Activated CD4-positive, alpha-beta T cell treated with anti-CD3 and anti-CD28 coated beads, Interleukin-2, amount 10 ng/mL, durations not matched to agents 7 days and 5 days (primary cell): ENCODE results near the gene TNK2. TPM values are rescaled to one million over a fixed set of nuclear protein-coding genes. Genes with fewer than 3 reads are reported as not detected.

ENCODE experiments used
- CTCF ChIA-PET: fragments of 350-600 bp; sonication (Branson Sonifier 250); formaldehyde crosslinking; loops from one replicate; lab custom pipeline; 2021; ENCODE audit warnings: antibody characterized with exemption; lab: Charles Lee
- POLR2A ChIA-PET: fragments of 350-600 bp; sonication (Branson Sonifier 250); formaldehyde crosslinking; loops from one replicate; lab custom pipeline; 2021; ENCODE audit warnings: antibody characterized with exemption; lab: Charles Lee
- DNase-seq: peaks from one replicate; pipeline ENCODE4 v3.0.0-alpha.2; 2020
- H3K27ac Mint-ChIP-seq: one replicate; pipeline ENCODE4 v1.8.0; 2021; ENCODE audit warnings: mild to moderate bottlenecking, moderate library complexity, mixed read lengths
- H3K27me3 Mint-ChIP-seq: one replicate; pipeline ENCODE4 v1.8.0; 2021; ENCODE audit warnings: mixed read lengths
- H3K36me3 Mint-ChIP-seq: one replicate; pipeline ENCODE4 v1.8.0; 2021; ENCODE audit warnings: low read depth, mixed read lengths
- H3K4me1 Mint-ChIP-seq: one replicate; pipeline ENCODE4 v1.8.0; 2021; ENCODE audit warnings: mixed read lengths
- H3K4me3 Mint-ChIP-seq: one replicate; pipeline ENCODE4 v1.8.0; 2021; ENCODE audit warnings: mild to moderate bottlenecking, moderate library complexity, mixed read lengths
- H3K9me3 Mint-ChIP-seq: one replicate; pipeline ENCODE4 v1.8.0; 2021; ENCODE audit warnings: mixed read lengths
- total RNA-seq, 2 experiments: library from RNA; stranded (reverse); gene quantifications; one replicate each; pipeline ENCODE4 v1.2.3, GENCODE V29; 2021

The TNK2 gene
- total RNA-seq, 2 experiments from 2014 or later: 121 to 136 TPM

- ChIA-PET CTCF (interaction anchor here (1.1 to 3.4 kb wide), 2 partner anchors 9 kb away, joined by 3 to 17 read pairs; no protein-coding TSS in a partner anchor), POLR2A (no interaction called here)
- H3K9me3 Mint-ChIP-seq: no peaks in the 10 kb centered on the region
- H3K27me3 Mint-ChIP-seq: no peaks in the 10 kb centered on the region
- H3K36me3 Mint-ChIP-seq: peaks cover 25% of the 10 kb centered on the region
- H3K4me1 Mint-ChIP-seq: peaks cover 1% of the 10 kb centered on the region
- no peak overlapping the region for H3K27ac Mint-ChIP-seq
- no peak for DNase-seq
- no peak overlapping the region for H3K4me3 Mint-ChIP-seq
Observed at GRCh38 chr3:195886181-195887141, 21.9 kb downstream of the TNK2 start.

GRCh38 chr3:195885036-195885891 lies 23.1 kb downstream of the TNK2 start:
- ChIA-PET CTCF (interaction anchor here (1.2 to 3.4 kb wide), 2 partner anchors 10 to 22 kb away, joined by 4 to 17 read pairs; no protein-coding TSS in a partner anchor), POLR2A (no interaction called here)
- Mint-ChIP-seq H3K36me3 (peaks cover 25% of the 10 kb centered on the region), H3K27me3 (no peaks in the 10 kb centered on the region), H3K9me3 (no peaks in the 10 kb centered on the region), H3K27ac (no peak overlapping the region), H3K4me1 (peaks cover 1% of the 10 kb centered on the region), H3K4me3 (no peak overlapping the region)
- DNase-seq: no peak

DNA sequence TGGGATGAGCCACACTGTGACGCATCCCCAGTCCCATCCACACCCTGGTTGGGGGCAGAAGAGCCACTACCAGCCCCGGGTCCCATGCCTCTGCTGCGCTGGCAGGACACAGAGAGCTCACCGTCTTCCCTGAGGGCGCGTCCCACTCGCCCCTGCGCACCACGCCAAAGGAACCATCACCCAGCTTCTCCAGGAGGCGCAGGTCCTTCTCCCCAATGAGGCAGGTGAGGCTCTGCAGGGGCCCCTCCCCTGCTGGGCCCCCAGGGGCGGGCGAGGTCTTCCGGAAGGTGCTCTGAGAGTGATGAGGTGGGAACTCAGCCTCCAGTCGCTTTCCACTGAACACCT lies 23.7 kb downstream of the TNK2 start:
- peaks cover 1% of the 10 kb centered on the region for H3K4me1 Mint-ChIP-seq
- peaks cover 27% of the 10 kb centered on the region for H3K36me3 Mint-ChIP-seq
- DNase-seq: no peak
- no peaks in the 10 kb centered on the region for H3K27me3 Mint-ChIP-seq
- ChIA-PET POLR2A (no interaction called here), CTCF (interaction anchor here (1.2 to 3.4 kb wide), 2 partner anchors 11 to 22 kb away, joined by 4 to 17 read pairs; no protein-coding TSS in a partner anchor)
- H3K27ac Mint-ChIP-seq: no peak overlapping the region
- H3K4me3 Mint-ChIP-seq: no peak overlapping the region
- H3K9me3 Mint-ChIP-seq: no peaks in the 10 kb centered on the region

DNA sequence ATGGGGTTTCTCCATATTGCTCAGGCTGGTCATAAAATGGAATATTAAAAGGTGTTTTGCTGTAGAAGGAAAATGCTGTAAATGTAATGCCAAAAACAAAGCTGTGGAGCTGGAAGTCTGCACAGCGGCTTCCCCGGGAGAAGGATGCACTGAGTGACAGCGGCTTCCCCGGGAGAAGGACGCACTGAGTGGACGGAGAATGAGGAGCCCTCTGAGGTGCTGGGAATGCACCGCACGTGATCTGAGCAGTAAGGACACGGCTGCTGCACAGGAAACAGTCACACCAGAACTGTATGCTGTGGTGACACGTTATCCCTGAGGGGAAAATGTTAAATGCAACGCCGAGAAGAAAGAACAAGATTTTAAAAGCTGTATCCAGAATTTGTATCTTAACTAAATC lies 24.6 kb downstream of the TNK2 start:
- POLR2A ChIA-PET: no interaction called here
- CTCF ChIA-PET: interaction anchor here (0.7 to 2.0 kb wide), 3 partner anchors 11 to 21 kb away, joined by 4 to 11 read pairs (median 4); no protein-coding TSS in a partner anchor
- Mint-ChIP-seq H3K4me1 (peaks cover 1% of the 10 kb centered on the region), H3K27ac (no peak overlapping the region), H3K9me3 (no peaks in the 10 kb centered on the region), H3K27me3 (no peaks in the 10 kb centered on the region), H3K4me3 (no peak overlapping the region), H3K36me3 (peaks cover 25% of the 10 kb centered on the region)
- DNase-seq: no peak

DNA sequence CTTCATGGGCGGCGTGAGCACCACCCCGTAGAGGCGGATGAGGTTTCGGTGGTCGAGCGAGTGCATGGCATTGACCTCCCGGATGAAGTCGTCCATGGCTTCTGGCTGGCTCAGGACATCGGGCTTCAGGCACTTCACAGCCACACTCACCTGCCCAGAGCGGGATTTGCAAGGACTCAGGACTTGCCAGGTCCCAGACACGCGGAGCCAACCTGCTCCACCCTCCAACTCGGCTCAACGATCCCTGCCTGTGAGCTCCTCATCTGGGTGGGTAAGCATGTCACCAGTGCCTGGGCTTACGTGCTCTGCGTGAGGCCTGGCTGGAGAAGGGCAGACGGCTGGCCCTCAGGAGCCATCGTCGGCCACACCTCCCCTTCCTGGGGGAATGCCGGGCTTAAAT lies 25.2 kb downstream of the TNK2 start:
- CTCF ChIA-PET: interaction anchor here (2.0 kb wide), 1 partner anchor 12 kb away, joined by 11 read pairs; no protein-coding TSS in a partner anchor
- peaks cover 1% of the 10 kb centered on the region for H3K4me1 Mint-ChIP-seq
- H3K4me3 Mint-ChIP-seq: no peak overlapping the region
- POLR2A ChIA-PET: no interaction called here
- no peaks in the 10 kb centered on the region for H3K27me3 Mint-ChIP-seq
- no peak for DNase-seq
- no peaks in the 10 kb centered on the region for H3K9me3 Mint-ChIP-seq
- no peak overlapping the region for H3K27ac Mint-ChIP-seq
- peaks cover 20% of the 10 kb centered on the region for H3K36me3 Mint-ChIP-seq

- no peak for DNase-seq
- Mint-ChIP-seq H3K36me3 (peaks cover 19% of the 10 kb centered on the region), H3K4me1 (peaks cover 1% of the 10 kb centered on the region), H3K4me3 (no peak overlapping the region), H3K27me3 (no peaks in the 10 kb centered on the region), H3K27ac (no peak overlapping the region), H3K9me3 (no peaks in the 10 kb centered on the region)
- CTCF ChIA-PET: interaction anchor here (0.6 to 2.0 kb wide), 3 partner anchors 13 to 22 kb away, joined by 3 to 11 read pairs (median 3); no protein-coding TSS in a partner anchor
- POLR2A ChIA-PET: no interaction called here
Observed at GRCh38 chr3:195882002-195882441, 26.3 kb downstream of the TNK2 start.

- no peaks in the 10 kb centered on the region for H3K27me3 Mint-ChIP-seq
- H3K36me3 Mint-ChIP-seq: peaks cover 19% of the 10 kb centered on the region
- ChIA-PET POLR2A (no interaction called here), CTCF (interaction anchor here (1.3 kb wide), 1 partner anchor 22 kb away, joined by 3 read pairs; no protein-coding TSS in a partner anchor)
- H3K4me1 Mint-ChIP-seq: peaks cover 1% of the 10 kb centered on the region
- no peak overlapping the region for H3K27ac Mint-ChIP-seq
- H3K9me3 Mint-ChIP-seq: no peaks in the 10 kb centered on the region
- no peak overlapping the region for H3K4me3 Mint-ChIP-seq
- no peak for DNase-seq
Observed at GRCh38 chr3:195881276-195881988, 26.9 kb downstream of the TNK2 start.

DNA sequence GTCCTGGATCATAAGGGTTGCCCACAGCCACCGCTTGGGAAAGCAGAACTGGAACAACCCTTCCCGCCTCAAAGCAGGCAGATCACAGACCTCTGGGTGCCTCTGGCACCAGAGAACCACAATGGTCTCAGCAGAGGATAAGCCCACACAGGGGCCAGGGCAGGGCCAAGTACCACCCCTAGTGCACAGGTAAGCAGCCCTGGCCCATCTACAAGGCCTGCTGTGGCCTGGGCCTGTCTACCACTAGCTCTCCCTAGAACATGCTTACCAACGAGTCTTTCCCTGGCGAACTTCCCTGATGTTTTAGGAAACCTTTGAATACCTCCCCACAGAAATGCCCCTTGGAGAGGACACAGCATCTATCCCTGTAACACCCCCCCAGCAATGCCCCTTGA lies 28.3 kb downstream of the TNK2 start:
- Mint-ChIP-seq H3K4me1 (peaks cover 3% of the 10 kb centered on the region), H3K27me3 (no peaks in the 10 kb centered on the region), H3K9me3 (no peaks in the 10 kb centered on the region), H3K36me3 (peaks cover 21% of the 10 kb centered on the region), H3K27ac (no peak overlapping the region), H3K4me3 (no peak overlapping the region)
- DNase-seq: no peak
- CTCF ChIA-PET: no interaction called here
- POLR2A ChIA-PET: no interaction called here

DNA sequence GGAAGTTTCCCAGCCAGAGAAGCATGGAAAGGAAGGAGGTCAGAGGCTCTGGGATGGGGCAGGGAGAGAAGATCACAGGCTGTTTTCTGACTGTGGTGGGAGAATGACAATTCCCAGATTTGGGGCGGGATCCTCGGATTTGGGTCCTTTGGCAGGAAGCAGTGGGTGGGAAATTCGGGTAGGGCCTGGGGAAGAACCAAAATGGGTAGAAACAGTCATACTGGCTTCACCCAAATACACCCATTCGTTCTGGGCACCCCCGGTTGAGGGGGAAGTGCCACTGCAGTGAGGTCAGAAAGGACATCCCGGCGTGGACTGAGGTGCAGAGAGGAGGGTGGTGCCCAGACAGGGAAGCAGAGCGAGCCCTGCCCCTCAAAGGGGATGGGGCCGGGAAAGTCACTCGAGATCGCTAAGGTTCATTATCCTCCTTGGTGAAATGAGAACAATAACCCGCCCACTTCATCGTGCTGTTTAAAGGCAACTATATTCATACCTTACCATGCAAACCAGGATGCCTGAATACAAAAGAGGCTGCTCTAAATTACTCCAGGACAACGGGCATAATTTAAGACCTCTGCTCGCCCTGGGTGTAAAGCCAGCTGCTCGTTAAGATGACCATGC lies 28.8 kb downstream of the TNK2 start:
- CTCF ChIA-PET: no interaction called here
- Mint-ChIP-seq H3K4me1 (peaks cover 3% of the 10 kb centered on the region), H3K27me3 (no peaks in the 10 kb centered on the region)

DNA sequence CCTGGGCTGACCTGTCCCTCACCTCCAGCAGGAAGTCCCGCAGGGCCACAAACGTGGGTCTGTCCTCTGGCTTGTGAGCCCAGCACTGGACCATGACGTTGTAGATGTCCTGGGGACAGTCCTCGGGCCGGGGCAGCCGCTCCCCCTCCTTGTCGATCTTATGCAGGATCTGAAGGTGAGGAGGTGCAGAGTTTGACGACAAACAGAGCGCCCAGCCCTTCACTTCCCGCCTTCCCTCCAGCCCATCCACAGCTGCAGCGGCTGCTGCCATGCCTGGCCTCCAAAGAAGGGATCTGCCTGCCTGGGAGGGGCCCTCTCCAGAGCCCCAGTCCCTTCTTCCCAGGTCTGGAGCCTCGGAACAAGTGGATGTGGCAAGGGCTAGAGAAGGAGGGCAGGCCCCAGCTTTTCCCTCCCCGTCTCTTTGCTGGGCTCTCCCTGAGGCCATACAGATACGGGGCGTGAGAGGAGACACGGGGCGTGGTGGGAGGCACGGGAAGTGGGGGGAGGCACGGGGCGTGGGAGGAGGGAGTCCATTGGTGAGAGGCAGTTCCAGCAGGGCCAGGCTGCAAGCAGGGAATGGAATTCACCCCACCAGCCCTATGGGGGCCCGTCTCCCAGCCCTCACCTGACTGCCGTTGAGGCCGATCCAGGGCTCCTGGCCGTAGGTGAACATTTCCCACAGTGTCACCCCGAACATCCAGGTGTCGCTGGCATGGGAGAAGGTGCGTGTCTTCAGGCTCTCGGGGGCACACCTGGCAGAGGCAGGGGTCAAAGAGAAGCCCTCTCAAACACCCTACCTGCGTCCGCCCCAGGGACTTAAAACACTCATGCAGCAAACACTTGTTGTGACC lies 29.7 kb downstream of the TNK2 start:
- Mint-ChIP-seq H3K36me3 (peaks cover 16% of the 10 kb centered on the region), H3K27me3 (no peaks in the 10 kb centered on the region), H3K27ac (no peak overlapping the region), H3K4me3 (no peak overlapping the region), H3K4me1 (peaks cover 3% of the 10 kb centered on the region), H3K9me3 (no peaks in the 10 kb centered on the region)
- CTCF ChIA-PET: interaction anchor here (1.3 kb wide), 1 partner anchor 11 kb away, joined by 3 read pairs; no protein-coding TSS in a partner anchor
- no peak for DNase-seq
- POLR2A ChIA-PET: no interaction called here

More for the DNA sequence above, 28.8 kb downstream of the TNK2 start:
- DNase-seq: no peak
- H3K27ac Mint-ChIP-seq: no peak overlapping the region
- peaks cover 19% of the 10 kb centered on the region for H3K36me3 Mint-ChIP-seq
- POLR2A ChIA-PET: no interaction called here
- no peaks in the 10 kb centered on the region for H3K9me3 Mint-ChIP-seq
- no peak overlapping the region for H3K4me3 Mint-ChIP-seq

- H3K36me3 Mint-ChIP-seq: peaks cover 13% of the 10 kb centered on the region
- no peak overlapping the region for H3K4me3 Mint-ChIP-seq
- no peak overlapping the region for H3K27ac Mint-ChIP-seq
- CTCF ChIA-PET: interaction anchor here (0.6 to 1.4 kb wide), 5 partner anchors 9 to 38 kb away, joined by 3 to 4 read pairs (median 3); no protein-coding TSS in a partner anchor
- no peak for DNase-seq
- no peaks in the 10 kb centered on the region for H3K27me3 Mint-ChIP-seq
- peaks cover 3% of the 10 kb centered on the region for H3K4me1 Mint-ChIP-seq
- no peaks in the 10 kb centered on the region for H3K9me3 Mint-ChIP-seq
- POLR2A ChIA-PET: no interaction called here
Observed at GRCh38 chr3:195877767-195878423, 30.5 kb downstream of the TNK2 start.
